Stimulated activated CD4-positive, alpha-beta T cell treated with anti-CD3 and anti-CD28 coated beads, Interleukin-4, amount 100 ng/mL, for 4 hours (primary cell): ENCODE data around the gene FLT3.
"Not testable (repeated sequence)": the region's sequence is repeated elsewhere in the genome, so short reads cannot be mapped to it uniquely, and the experiment has no call there.

ENCODE experiments used
- DNase-seq, 2 experiments: peaks; one replicate each; pipeline ENCODE4 v3.0.0-alpha.2; 2020

Gene FLT3

GRCh38 chr13:28100150-28101121 is at the start of gene FLT3:
Gene FLT3 (minus strand): TSS chr13:28100576. CDS start chr13:28100510, 66 bp downstream.
- DNase-seq: peak; percentile 8 to 19

- no peak for DNase-seq
Observed at GRCh38 chr13:28147495-28147894, 47.1 kb upstream of the FLT3 start.

GRCh38 chr13:28145049-28145448 is 44.7 kb upstream of the FLT3 start:
- no peak for DNase-seq

- DNase-seq: not testable (repeated sequence)
Observed at GRCh38 chr13:28141542-28141941, 41.2 kb upstream of the FLT3 start.

- DNase-seq: no peak
Observed at GRCh38 chr13:28140433-28141125, 40.2 kb upstream of the FLT3 start.

GRCh38 chr13:28138756-28139470 is 38.5 kb upstream of the FLT3 start:
- DNase-seq: peak; percentile 87 to 91

GRCh38 chr13:28138012-28138755 is 37.8 kb upstream of the FLT3 start, which contains the start of gene PAN3:
Gene PAN3 (plus strand): TSS chr13:28138545. CDS start chr13:28138658, 113 bp downstream.
- DNase-seq: peak; percentile 89

GRCh38 chr13:28137596-28137995 is 37.2 kb upstream of the FLT3 start:
- no peak for DNase-seq

GRCh38 chr13:28136916-28137315 is 36.5 kb upstream of the FLT3 start:
- no peak for DNase-seq

GRCh38 chr13:28131646-28132045 is 31.3 kb upstream of the FLT3 start:
- no peak for DNase-seq

GRCh38 chr13:28129911-28130693 is 29.7 kb upstream of the FLT3 start:
- DNase-seq: no peak

GRCh38 chr13:28128926-28129325 is 28.6 kb upstream of the FLT3 start:
- DNase-seq: no peak

GRCh38 chr13:28128030-28128429 is 27.7 kb upstream of the FLT3 start:
- DNase-seq: no peak

- DNase-seq: no peak
Observed at GRCh38 chr13:28121224-28121623, 20.8 kb upstream of the FLT3 start.

- DNase-seq: no peak
Observed at GRCh38 chr13:28120317-28120716, 19.9 kb upstream of the FLT3 start.

GRCh38 chr13:28117689-28118377 is 17.5 kb upstream of the FLT3 start:
- DNase-seq: no peak

- no peak for DNase-seq
Observed at GRCh38 chr13:28116736-28117135, 16.4 kb upstream of the FLT3 start.

GRCh38 chr13:28110414-28110813 is 10.0 kb upstream of the FLT3 start:
- DNase-seq: no peak

- no peak for DNase-seq
Observed at GRCh38 chr13:28106976-28107375, 6.6 kb upstream of the FLT3 start.

- DNase-seq: not testable (repeated sequence)
Observed at GRCh38 chr13:28101886-28102285, 1.5 kb upstream of the FLT3 start.
